NCI-H526 (cell line): ENCODE measurements around the gene PEAK1.

Experiments used
- DNase-seq, 2 experiments: peaks; one replicate each; lab custom pipeline; 2025; lab: John Stamatoyannopoulos, UW

PEAK1 gene

GRCh38 chr15:77402740-77403379 lies 17.0 kb downstream of the PEAK1 start:
- DNase-seq, result no peak

- no peak for DNase-seq
Measured at GRCh38 chr15:77400258-77400657, 19.6 kb downstream of the PEAK1 start.

GRCh38 chr15:77398927-77399326 lies 21.0 kb downstream of the PEAK1 start:
- no peak for DNase-seq

DNA sequence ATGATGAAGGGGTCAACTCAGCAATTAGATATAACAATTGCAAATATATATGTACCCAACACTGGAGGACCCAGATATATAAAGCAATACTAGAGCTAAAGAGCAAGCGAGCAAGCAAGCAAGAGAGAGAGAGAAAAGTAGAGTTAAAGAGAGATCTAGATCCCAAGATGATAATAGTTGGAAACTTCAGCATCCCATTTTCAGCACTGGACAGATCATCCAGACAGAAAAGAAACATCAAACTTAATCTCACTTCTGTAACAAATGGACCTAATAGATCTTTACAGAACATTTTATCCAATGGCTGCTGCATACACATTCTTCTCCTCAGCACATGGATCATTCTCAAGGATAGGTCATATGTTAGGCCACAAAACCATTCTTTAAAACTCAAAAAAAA lies 23.2 kb downstream of the PEAK1 start:
- DNase-seq, result no peak

DNA sequence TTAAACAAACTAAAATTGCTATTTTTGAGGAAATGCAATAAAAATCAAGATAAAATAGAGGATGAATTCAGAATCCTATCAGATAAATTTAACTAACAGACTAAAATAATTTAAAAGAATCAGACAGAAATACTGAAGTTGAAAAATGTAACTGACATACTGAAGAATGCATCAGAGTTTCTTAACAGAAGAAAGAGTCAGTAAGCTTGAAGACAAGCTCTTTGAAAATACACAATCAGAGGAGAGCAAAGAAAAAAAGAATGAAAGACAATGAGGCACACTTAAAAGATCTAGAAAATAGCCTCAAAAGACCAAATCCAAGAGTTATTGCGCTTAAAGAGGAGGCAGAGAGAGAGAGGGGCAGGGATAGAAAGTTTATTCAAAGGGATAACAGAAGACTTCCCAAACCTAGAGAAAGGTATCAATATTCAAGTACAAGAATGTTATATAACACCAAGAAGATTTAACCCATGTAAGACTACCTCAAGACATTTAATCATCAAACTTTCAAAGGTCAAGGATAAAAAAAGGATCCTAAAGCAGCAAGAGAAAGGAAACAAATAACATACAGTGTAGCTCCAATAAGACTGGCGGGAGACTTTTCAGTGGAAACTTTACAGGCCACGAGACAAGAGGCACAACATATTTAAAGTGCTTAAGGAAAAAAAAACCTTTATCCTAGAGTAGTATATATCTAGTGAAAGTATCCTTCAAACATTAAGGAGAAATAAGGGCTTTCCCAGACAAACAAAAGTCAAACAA lies 24.7 kb downstream of the PEAK1 start:
- DNase-seq, result no peak

DNA sequence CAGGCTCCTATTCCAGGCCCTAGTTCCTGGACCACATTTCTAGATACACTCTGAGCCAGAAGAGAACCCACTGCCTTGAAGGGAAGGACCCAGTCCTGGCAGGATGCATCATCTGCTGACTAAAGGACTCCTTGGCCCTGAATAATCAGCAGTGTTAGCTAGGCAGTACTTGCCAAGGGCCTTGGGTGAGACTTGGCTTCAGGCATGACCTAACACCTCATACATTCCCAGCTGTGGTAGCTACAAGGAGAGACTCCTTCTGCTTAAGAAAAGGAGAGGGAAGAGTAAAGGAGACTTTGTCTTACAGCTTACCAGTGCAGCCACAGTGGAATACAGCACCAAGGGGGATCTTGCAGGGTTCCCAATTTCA lies 26.4 kb downstream of the PEAK1 start:
- DNase-seq, result no peak

- DNase-seq, result peak in 1 of 2 experiments; percentile 8
Measured at GRCh38 chr15:77392762-77393470, 27.0 kb downstream of the PEAK1 start.

- DNase-seq, result no peak
Measured at GRCh38 chr15:77391372-77391951, 28.4 kb downstream of the PEAK1 start.

GRCh38 chr15:77387365-77388105 lies 32.4 kb downstream of the PEAK1 start:
- peak in 1 of 2 experiments; percentile 24 for DNase-seq

DNA sequence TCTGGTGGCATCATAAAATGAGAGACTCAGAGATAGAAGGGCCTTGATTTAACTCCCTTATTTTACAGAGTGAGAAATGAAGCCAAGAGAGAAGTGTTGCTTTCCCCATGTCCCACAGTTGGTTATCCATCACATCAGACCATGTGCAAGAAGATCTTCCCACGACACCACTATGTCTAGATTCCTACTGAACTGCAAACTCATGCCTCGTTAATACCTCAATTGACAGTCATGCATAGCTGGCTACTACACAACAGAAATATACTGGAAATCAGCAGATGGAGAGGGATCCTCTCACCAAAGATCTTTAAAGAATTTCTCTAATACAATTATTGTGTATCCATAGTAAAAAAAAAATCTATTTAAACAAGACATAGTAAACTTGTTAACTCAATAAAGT lies 33.3 kb downstream of the PEAK1 start:
- peak; percentile 4 to 8 for DNase-seq

GRCh38 chr15:77384589-77385359 lies 35.1 kb downstream of the PEAK1 start:
- no peak for DNase-seq

GRCh38 chr15:77384086-77384485 lies 35.8 kb downstream of the PEAK1 start:
- no peak for DNase-seq

DNA sequence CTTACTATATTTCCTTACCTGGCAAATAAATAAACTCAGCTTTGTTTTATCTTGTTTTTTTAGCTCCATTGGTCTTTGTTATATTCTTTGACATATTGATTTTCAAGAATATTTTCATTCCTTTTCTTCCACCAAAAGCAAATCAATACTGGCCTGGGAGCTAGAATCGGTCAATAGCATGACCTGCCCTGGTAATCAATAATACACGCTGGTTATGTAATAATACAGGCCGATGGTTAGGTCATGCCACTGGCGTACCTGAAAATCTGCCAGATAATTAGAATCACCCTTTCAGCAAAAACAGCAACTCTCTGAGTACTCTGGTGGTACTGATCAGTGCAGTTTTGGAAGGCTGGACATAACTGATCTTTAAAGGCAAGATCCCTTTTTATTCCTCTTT lies 39.9 kb downstream of the PEAK1 start:
- no peak for DNase-seq

GRCh38 chr15:77376770-77377169 lies 43.1 kb downstream of the PEAK1 start:
- peak in 1 of 2 experiments; percentile 25 for DNase-seq

DNA sequence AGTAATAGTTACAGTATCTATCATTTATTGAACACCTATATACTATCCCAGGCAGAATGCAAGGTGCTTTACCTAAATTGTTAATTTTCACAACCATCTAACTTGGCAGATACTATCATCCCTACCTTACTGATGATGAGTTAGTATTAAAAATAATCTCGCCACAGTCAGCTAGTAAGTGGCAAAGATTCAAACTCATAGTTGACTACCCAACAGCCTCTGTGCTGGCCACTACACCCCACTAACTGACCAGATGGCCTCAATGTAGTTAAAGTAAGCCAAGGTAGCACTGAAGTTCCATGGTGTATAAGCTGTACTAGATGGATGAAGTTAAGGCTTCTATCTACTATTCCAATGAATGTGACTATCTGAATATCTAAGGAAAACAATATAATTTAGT lies 44.8 kb downstream of the PEAK1 start:
- no peak for DNase-seq

DNA sequence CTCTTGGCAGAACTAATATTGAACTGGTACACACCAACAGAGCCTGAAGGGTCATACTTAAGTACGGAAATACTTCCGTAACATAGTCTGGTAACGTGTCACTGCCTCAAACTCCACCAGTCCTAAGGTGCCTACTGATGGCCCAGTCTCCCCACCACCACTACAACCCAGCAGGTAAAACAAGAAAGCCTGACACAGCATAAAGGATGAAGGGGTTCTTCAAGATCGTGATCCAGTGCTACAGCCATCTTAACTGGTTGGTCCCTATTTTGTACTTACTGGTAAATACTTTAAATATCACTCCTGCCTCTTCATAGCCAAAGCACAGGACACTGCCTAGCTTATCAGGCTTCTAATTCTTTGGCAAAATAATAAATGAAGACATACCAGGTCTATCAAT lies 46.5 kb downstream of the PEAK1 start:
- no peak for DNase-seq

DNA sequence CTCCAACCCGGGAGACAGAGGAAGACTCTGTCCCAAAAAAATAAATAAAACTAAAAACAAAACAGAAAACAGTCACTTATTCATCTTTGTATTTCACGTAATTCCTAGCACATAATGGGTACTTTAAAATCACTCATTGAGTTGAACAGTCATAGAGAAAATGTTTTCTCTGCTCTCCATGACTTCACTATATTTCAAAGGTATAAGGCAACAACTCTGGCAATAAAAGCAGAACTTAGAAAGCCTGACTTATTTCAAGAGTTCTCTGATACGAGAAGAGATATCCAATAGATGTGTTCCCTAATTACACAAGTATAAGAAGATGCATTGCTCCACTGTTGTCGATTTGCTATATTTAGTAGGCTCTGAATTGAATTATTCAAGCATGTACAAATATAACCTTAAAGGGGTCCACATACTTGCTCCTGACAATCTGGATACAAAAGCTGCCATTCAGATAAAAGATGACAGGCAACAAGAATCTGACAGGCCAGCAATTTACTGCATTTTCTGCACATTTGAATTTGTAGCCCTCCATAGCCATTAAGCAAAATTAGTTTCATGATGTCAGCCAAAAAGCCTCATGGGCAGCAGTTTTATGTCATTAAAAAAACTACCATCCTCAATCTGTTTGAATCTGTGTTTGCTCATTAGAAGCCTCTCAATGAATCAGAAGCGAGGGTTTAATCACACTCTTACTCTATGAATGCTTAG lies 47.9 kb downstream of the PEAK1 start:
- no peak for DNase-seq

GRCh38 chr15:77370580-77370979 lies 49.3 kb downstream of the PEAK1 start:
- DNase-seq, result no peak

- DNase-seq, result no peak
Measured at GRCh38 chr15:77369168-77369567, 50.7 kb downstream of the PEAK1 start.

- peak in 1 of 2 experiments; percentile 26 for DNase-seq
Measured at GRCh38 chr15:77367631-77368030, 52.3 kb downstream of the PEAK1 start.

GRCh38 chr15:77361456-77361855 lies 58.4 kb downstream of the PEAK1 start:
- no peak for DNase-seq
